ENCODE results near the gene ALKBH1.
"Not testable (repeated sequence)": the region's sequence is repeated elsewhere in the genome, so short reads cannot be mapped to it uniquely, and the experiment has no call there.

Gene ALKBH1

DNA sequence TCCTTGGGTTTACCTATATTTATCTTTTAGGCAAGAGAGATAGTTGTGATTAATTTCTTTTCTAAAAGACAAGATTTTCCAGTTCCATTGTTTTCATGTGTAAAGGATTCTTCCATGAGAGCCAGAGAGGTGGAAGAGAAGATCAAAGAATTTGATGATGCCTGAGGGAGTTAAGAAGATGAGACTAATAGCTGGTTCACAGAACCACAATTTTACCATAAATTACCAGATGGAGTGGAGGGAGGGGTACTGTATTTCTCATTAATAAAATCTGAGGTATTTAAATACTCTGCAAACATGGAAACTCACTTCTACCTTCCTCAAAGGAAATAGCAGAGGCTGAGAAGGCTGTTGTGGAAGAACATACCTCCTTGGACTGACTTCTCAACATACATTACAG lies 34.6 kb downstream of the ALKBH1 start:
- no peak for DNase-seq (ENCODE audit: low read depth in 3 of 3)

DNA sequence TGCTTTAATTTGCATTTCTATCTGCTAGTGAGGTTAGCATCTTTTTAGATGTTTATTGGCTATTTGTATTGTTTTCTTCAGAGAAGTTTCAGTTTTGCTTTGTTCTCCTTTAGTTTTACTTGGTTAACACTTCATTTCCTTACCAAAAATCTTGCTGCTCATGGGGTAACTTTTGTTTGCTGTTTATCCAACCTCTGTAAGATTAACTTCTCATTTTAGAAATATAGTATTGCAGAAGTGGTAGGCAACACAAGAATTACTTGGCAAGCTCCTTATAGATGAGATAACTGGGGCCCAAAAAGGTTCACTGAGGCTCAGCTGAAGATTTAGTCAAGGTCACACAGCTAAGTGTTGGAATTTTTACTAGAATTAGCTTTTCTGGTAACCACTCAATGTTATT lies 40.5 kb downstream of the ALKBH1 start:
- no peak for DNase-seq (ENCODE audit: low read depth in 3 of 3)

DNA sequence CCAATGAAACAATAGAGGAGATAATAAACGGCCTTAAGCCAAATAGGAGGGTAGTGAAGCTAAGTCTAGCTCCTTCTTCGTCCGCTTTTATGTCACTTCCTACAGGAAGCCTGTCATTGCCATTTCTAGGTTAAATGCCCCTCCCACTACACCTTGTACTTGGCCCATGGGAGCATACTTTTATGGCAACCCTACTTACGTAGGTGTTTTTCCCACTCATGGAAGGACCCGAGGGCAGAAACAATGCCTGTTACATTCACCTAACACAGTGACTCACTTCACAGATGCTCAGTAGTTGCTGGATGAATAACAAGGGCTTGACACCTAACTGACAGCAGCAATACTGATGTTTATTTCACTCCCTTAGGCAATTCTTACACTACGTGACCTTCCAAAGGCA lies 44.5 kb downstream of the ALKBH1 start:
- no peak for DNase-seq (ENCODE audit: low read depth in 3 of 3)

DNA sequence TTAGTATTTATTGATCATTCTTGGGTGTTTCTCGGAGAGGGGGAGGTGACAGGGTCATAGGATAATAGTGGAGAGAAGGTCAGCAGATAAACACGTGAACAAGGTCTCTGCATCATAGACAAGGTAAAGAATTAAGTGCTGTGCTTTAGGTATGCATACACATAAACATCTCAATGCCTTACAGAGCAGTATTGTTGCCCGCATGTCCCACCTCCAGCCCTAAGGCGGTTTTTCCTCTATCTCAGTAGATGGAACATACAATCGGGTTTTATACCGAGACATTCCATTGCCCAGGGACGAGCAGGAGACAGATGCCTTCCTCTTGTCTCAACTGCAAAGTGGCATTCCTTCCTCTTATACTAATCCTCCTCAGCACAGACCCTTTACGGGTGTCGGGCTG lies 46.3 kb downstream of the ALKBH1 start:
- DNase-seq (ENCODE audit: low read depth in 3 of 3), result not testable (repeated sequence)

DNA sequence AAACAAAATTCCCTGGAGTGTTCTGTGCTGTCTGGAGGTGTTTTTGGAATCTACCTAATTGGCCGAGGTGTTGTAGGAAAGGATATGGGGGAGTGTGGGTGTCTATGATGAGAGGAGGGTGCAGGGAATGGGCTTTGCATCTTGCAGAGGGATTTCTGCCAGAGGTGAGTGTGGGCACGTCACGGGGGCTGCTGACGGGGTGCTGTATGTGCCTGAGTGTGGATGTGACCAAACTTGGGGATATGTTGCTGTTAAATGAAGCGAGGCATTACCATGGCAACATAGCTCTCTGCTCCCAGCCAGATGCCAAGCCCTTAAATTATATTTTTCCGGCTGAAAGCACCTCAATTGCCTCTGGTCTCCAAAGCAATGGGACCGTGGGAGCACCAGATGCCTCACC lies 47.1 kb downstream of the ALKBH1 start:
- no peak for DNase-seq (ENCODE audit: low read depth in 3 of 3)

DNA sequence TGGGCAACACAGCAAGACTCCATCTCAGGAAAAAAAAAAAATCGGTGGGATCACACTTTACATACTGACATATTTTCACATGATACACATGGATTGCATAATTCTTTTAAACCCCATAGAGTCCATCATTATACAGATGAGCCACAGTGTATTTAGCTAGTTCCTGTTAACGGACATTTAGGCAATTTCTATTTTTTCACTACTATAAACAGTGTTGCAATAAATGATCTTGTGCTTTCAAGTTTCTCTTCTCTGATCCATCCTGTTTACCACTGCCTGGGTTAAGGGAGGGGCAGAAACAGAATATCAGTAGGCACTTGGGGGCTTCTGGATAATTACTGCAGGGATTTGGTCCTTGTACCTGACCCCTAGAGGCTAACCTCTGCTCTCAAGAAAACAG lies 48.0 kb downstream of the ALKBH1 start:
- no peak for DNase-seq (ENCODE audit: low read depth in 3 of 3)

DNA sequence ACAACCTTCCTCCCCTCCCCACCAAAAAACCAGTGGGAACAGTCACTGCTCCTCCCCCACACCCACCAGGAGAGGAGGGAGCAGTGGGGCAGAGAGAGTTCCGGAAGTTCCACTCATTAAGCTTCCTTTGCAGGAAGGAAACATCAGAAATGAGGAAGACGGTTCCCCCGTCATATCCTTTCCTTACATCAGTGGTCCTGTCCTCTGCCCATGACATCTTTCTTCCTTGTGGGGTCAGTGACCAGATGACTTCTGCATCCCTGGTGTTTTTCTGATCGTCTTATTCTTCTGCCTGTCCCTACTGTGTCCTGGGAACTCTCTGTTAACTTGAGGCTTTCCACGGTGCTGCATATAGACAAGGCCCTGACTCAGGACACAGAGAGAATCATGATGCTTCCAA lies 50.5 kb downstream of the ALKBH1 start:
- no peak for DNase-seq (ENCODE audit: low read depth in 3 of 3)

DNA sequence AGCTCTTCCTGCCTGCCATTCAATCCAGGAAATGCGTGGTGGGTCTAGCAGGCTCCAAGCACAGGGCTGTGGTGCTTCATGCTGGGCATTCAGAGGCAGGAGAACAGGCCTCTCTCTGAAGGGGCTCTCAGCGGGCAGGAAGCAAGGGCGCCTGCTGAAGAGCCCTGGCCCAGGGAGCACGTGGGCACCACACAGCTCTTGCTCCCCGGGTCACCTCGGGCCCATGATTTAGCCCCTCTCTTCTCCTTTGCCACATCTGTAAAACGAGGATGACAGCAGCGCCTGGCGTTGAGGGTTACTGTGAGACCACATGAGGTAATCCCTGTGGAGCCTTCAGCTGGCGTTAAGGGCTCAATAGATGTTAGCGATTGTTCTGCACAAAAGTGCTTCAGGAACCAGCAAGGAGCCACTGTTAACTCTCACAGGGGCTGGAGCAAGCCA lies 53.8 kb downstream of the ALKBH1 start:
- no peak for DNase-seq (ENCODE audit: low read depth in 3 of 3)

DNA sequence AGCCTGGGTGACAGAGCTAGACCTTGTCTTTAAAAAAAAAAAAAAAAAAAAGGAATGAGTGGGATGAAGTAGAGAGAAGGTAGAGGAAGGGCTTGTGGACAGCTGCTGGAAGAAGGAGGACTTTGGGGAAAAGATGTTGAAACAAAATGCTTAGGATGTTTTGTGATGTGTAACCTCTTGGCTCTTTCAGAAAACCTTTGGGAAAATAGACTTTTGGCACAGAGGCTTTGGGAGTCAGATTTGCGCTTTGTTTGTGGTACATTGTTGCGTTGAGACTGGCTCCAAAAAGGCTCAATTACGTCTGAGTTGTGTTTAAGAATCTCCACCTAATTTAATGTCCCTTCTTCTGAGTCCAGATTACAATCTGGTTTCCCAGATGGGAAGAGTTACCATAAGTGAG lies 58.5 kb downstream of the ALKBH1 start:
- DNase-seq (ENCODE audit: low read depth in 3 of 3), result no peak

DNA sequence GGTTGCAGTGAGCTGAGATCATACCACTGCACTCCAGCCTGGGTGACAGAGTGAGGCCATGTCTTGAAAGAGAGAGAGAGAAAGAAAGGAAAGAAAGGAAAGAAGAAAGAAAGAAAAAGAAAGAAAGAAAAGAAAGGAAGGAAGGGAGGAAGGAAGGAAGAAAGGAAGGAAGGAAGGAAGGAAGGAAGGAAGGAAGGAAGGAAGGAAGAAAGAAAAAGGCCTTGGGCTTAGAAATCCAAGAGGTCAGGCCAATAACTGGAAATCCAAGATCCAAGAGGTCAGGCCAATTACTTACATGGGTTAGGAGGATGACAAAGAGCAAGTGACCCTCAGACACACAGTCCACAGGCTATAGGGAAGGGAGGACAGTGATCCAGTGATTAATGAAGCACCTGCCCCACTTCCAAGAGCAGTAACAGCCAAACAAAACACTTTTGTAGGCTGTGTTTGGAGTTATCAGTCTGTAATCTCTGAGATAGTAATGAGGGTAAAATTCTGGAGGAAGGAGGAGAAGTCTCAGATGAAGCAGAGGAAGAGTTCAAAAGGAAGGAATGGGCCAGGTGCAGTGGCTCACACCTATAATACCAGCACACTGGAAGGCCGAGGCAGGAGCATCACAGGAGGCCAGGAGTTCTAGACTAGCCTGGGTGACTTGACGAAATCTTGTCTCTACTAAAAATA lies 59.2 kb downstream of the ALKBH1 start:
- DNase-seq (ENCODE audit: low read depth in 3 of 3), result no peak

DNA sequence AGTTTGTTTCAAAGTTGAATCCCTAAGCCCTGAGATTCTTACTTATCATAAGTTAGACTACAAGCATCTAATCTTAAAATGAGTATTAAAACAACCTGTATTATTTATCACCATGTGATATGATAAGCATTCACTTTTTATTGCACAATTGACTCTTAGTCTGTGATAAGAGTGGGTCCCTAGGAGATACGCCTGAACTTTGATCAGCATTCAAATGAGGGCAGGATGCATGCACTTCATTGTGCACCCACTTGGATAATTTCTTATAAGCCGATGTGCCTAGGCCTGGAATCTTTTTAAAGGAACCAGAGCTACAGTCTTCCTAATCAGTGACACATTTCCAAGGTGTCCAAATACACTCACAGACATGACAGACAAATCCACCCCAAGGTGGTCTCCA lies 60.0 kb downstream of the ALKBH1 start:
- no peak for DNase-seq (ENCODE audit: low read depth in 3 of 3)

DNA sequence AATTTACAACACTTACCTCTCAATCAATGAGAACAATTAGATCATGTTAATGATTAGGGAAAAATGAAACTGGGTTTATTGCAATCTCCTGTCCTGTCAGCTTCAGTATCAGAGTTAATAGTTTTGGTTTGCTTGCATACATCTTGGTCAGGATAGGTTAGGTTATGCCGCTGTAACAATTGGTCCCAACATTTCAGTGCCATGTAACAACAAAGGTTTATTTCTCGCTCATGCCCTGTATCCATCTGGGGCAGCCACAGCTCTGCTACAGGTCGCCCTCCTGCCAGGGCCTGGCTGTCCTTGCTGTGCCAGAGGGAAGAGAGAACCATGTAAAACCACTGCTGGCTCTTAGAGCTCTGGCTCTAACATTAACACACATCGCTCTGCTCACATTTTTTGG lies 60.9 kb downstream of the ALKBH1 start:
- DNase-seq (ENCODE audit: low read depth in 3 of 3), result no peak

DNA sequence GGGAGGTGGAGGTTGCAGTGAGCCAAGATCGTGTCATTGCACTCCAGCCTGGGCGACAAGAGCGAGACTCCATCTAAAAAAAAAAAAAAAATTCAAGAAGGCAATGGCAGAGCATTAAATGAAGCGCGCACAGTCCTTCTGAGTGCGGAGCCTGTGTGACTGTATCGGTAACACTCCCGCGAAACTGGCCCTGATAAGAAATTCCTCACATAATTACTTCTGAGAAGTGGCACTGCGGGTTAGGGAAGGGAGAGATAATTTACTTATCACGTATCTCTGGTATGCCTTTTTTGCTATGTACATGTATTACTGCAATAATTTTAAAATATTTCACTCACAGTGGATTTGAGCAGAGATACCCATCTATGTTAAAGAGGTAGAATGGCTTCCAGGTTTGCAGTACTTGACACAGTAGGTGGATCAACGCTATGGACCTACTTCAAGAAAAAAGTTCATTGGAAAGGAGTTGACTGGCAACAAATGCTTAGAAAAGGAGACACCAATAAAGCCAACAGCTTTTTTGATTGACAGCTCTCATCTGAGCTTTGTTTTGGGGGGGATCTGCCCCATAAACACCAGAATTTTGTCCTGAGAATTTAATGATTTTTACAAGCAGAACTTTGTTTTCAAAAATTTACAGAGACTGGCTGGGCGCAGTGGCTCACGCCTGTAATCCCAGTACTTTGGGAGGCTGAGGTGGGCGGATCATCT lies 62.1 kb downstream of the ALKBH1 start:
- no peak for DNase-seq (ENCODE audit: low read depth in 3 of 3)

DNA sequence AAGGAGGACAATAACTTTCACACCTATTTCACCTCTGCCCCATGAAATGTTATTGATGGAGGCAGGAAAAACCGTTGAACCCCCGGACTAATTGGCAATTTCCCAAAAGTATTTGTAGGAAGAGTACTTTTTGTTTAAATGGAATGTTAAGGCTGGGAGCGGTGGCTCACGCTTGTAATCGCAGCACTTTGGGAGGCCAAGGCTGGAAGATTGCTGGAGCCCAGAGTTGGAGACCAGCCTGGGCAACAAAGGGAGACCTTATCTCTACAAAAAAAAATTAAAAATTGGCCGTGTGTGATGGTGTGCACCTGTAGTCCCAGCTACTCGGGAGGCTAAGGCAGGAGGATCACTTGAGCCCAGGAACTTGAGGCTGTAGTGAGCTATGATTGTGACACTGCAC lies 65.4 kb downstream of the ALKBH1 start:
- DNase-seq (ENCODE audit: low read depth in 3 of 3), result no peak

DNA sequence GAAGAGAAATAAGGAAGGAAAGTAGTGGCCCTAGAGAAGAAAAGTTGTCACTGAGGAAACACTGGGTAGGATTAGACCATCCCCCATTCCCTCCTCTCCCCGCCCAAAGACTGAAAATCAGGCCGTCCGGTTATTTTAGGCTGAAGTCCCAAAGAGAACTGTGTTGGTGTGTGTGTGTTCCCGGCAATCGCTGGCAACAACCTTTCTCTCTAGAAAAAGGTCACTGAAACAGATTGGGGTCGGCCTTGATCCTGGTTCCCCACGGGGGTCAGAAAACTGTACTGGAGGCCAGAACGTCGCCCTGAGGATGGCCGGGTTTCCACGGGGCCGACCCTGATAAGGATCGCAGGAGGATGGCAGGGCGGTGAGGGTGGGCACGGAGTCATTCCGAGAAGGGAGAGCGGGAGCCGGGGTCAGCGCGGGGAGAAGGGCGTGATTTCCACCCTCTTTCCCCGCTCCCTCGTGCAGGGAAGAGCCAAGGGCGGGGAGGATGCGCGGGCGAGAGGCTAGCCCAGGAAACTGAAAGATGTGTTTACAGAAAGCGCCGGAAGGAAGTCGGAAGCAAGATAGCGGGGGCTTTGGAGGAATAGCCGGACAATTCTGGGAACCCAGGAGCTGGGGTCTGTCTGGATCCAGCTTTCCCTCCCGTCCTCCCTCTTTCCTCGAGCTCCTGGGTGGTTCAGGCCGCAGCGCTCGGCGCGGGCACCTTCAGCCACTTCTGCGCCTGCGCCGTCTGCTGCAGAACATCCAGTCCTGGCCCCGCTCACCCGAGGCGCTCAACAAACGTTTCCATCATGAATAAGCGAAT lies 66.1 kb downstream of the ALKBH1 start:
- peak; percentile 40 to 69 (median 42) for DNase-seq (ENCODE audit: low read depth in 3 of 3)

DNA sequence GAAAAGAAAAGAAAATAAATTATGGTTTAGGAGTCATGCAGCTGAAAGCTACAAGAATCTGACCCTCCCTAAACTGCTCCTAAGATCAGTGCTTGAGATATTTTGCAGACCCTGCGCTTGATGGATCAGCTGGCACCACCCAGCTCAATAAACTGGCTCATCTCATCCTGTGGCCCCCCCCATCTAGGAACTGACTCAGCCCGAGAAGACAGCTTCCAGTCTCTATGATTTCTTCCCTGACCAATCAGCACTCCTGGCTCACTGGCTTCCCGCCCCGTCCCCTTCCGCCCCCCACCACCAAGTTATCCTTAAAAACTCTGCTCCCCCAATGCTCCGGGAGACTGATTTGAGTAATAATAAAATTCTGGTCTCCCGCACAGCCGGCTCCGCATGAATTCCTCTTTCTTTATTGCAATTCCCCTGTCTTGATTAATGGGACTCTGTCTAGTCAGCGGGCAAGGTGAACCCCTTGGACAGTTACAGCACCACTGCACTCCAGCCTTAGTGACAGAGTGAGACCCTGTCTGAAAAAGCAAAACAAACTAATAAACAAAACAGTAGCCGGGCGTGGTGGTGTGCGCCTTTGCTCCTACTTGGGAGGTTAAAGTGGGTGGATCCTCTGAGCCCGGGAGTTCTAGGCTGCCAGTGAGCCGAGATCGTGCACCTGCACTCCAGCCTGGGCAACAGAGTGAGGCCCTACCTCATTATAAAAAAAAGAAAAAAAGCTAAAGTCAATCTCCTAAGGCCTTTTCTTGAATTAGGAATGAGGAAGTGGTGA lies 66.9 kb downstream of the ALKBH1 start:
- DNase-seq (ENCODE audit: low read depth in 3 of 3), result no peak

DNA sequence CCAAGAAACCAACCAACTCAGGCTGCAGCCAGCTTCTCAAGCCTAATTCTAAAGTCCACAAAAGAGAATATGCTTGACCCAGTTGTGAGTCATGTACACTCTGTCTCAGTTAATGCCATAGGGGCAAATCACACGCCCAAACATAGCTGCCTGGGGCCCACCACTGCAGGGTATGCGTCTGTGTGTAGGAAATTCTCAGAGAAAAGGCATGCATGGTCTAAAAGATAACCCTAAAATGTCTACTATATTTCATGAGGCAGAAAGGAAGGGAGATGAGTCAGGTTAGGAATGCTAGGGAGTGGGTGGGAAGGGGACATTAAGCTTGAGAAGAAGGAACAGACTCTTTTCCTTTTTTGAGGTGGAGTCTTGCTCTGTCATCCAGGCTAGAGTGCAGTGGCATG lies 69.1 kb downstream of the ALKBH1 start:
- DNase-seq (ENCODE audit: low read depth in 3 of 3), result no peak

DNA sequence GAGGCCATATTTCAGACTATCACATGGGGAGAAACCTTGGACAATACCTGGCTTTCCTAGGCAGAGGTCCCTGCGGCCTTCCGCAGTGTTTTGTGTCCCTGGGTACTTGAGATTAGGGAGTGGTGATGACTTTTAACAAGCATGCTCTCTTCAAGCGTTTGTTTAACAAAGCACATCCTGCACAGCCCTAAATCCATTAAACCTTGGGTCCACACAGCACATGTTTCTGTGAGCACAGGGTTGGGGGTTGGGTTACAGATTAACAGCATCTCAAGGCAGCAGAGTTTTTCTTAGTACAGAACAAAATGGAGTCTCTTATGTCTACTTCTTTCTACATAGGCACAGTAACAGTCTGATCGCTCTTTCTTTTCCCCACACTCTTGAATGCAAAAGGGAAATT lies 72.0 kb downstream of the ALKBH1 start:
- not testable (repeated sequence) for DNase-seq (ENCODE audit: low read depth in 3 of 3)

DNA sequence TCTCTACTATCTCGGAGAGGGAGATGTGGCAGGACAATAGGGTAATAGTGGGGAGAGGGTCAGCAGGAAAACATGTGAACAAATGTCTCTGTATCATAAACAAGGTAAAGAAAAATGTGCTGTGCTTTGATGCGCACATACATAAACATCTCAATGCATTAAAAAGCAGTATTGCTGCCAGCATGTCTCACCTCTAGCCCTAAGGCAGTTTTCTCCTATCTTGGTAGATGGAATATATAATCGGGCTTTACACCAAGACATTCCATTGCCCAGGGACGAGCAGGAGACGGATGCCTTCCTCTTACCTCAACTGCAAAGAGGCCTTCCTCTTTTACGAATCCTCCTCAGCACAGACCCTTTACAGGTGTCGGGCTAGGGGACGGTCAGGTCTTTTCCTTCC lies 72.4 kb downstream of the ALKBH1 start:
- DNase-seq (ENCODE audit: low read depth in 3 of 3), result not testable (repeated sequence)

DNA sequence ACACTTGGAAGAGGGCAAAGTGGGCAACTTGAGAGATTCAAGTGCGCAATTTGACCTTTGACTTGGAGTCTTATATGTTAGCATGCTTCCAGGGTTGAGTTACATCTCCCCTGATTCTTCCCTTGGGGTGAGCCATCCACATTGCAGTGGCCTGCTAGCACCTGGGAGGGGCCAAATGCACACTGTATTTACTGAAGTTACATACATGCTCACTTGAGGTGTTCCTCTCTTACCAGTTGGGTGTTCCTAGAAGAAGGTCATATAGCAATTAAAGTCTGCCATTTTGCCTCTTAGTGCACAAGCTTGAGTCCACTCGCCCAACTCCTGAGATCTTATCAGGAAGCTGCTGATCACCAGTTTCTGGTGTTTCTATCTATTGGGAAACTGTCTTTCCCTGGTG lies 77.7 kb downstream of the ALKBH1 start:
- no peak for DNase-seq (ENCODE audit: low read depth in 3 of 3)

DNA sequence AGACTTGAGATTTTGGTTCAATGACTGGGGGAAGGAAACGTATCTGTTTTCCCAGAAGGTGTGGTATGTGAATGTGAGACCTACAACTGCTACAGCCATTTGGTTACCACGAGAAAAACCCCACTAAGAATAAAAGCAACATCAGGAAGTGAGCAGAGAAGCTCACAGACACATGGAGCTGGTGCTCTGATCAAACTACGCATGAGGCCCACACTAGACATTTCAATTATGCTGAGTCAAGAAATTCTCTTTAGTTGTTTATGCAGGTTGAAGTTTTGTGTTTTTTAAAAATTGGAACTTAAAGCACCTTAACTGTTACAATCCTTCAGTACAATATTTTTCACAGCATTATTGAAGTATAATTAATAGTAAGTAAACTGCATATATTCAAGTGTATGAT lies 82.5 kb downstream of the ALKBH1 start:
- DNase-seq (ENCODE audit: low read depth in 3 of 3), result no peak

DNA sequence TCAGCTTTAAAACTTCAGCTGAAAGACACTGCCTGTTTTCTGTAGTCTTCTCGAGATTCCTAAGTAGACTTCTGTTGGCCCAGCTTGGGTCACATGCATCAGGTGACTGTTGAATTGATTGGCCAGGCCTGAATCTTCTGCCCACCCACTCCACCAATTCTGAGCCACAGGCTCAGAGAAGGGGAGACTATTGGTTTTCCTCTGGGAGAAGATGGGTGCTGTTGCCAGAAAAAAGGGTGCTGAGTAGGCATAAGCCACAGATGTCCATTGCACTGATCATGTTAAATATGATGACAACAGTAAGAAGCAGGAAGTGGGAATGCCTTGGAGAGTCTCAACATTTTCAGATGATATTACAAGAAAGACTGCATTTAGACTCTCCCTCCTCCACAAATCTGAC lies 84.6 kb downstream of the ALKBH1 start:
- DNase-seq (ENCODE audit: low read depth in 3 of 3), result no peak

Data from stimulated activated CD4-positive, alpha-beta T cell treated with anti-CD3 and anti-CD28 coated beads, TNF-alpha, amount 100 ng/mL, for 24 hours (primary cell).